ENCODE results near the gene SORCS2.
"Not testable (repeated sequence)": the region's sequence is repeated elsewhere in the genome, so short reads cannot be mapped to it uniquely, and the experiment has no call there.

The SORCS2 gene

GRCh38 chr4:7199129-7199725, 6.9 kb downstream of the SORCS2 start:
- DNase-seq = no peak

GRCh38 chr4:7199771-7200441, 7.6 kb downstream of the SORCS2 start:
- no peak for DNase-seq

GRCh38 chr4:7200801-7201200, 8.5 kb downstream of the SORCS2 start:
- DNase-seq = no peak

- DNase-seq = no peak
Measured at GRCh38 chr4:7201420-7202305, 9.3 kb downstream of the SORCS2 start.

- DNase-seq = no peak
Measured at GRCh38 chr4:7202411-7202810, 10.1 kb downstream of the SORCS2 start.

GRCh38 chr4:7204656-7205387, 12.5 kb downstream of the SORCS2 start:
- peak in 2 of 58 donors; percentile 10 to 33 for DNase-seq

- DNase-seq = peak in 5 of 58 donors; percentile 20 to 41 (median 36)
Measured at GRCh38 chr4:7206385-7206784, 14.0 kb downstream of the SORCS2 start.

- peak in 52 of 58 donors; percentile 13 to 86 (median 62) for DNase-seq
Measured at GRCh38 chr4:7206911-7207567, 14.7 kb downstream of the SORCS2 start.

GRCh38 chr4:7207628-7208231, 15.4 kb downstream of the SORCS2 start:
- no peak for DNase-seq

- no peak for DNase-seq
Measured at GRCh38 chr4:7208509-7209451, 16.4 kb downstream of the SORCS2 start.

GRCh38 chr4:7209699-7210098, 17.4 kb downstream of the SORCS2 start:
- DNase-seq = no peak

GRCh38 chr4:7210824-7211223, 18.5 kb downstream of the SORCS2 start:
- DNase-seq = no peak

GRCh38 chr4:7212101-7212674, 19.9 kb downstream of the SORCS2 start:
- DNase-seq = no peak

- DNase-seq = no peak
Measured at GRCh38 chr4:7212921-7213320, 20.6 kb downstream of the SORCS2 start.

GRCh38 chr4:7213807-7214206, 21.5 kb downstream of the SORCS2 start:
- DNase-seq = no peak

- DNase-seq = no peak
Measured at GRCh38 chr4:7214359-7214758, 22.0 kb downstream of the SORCS2 start.

GRCh38 chr4:7215187-7215586, 22.8 kb downstream of the SORCS2 start:
- DNase-seq = not testable (repeated sequence)

GRCh38 chr4:7217039-7217438, 24.7 kb downstream of the SORCS2 start:
- DNase-seq = no peak
